WTC11 (cell line): ENCODE measurements around the gene TAF5L. TPM values are rescaled to one million over a fixed set of nuclear protein-coding genes. Genes with fewer than 3 reads are reported as not detected.
A peak's percentile ranks its signal among the peaks of the same experiment; 100 is the strongest.

ENCODE experiments used
- CREM ChIP-seq: sonication (generic); formaldehyde crosslinking; IDR thresholded peaks from 2 replicates; pipeline ENCODE4 v1.8.1; 2022; ENCODE audit warnings: mild to moderate bottlenecking, missing genetic modification reagents, moderate library complexity
- ETV6 ChIP-seq: sonication (generic); formaldehyde crosslinking; IDR thresholded peaks from 2 replicates; pipeline ENCODE4 v1.8.1; 2022; ENCODE audit warnings: mild to moderate bottlenecking, missing genetic modification reagents
- FOXP1 ChIP-seq: sonication (generic); formaldehyde crosslinking; IDR thresholded peaks from 2 replicates; pipeline ENCODE4 v1.8.0; 2022; ENCODE audit warnings: missing genetic modification reagents, mild to moderate bottlenecking, moderate library complexity, borderline replicate concordance
- NFYB ChIP-seq: sonication (generic); formaldehyde crosslinking; conservative IDR thresholded peaks from 2 replicates; pipeline ENCODE4 v1.8.0; 2022; ENCODE audit warnings: low read depth, missing genetic modification reagents
- NR1H2 ChIP-seq: sonication (generic); formaldehyde crosslinking; IDR thresholded peaks from 2 replicates; pipeline ENCODE4 v1.9.0; 2021; ENCODE audit warnings: mild to moderate bottlenecking, moderate library complexity, missing genetic modification reagents
- RELA ChIP-seq: sonication (generic); formaldehyde crosslinking; IDR thresholded peaks from 2 replicates; pipeline ENCODE4 v1.8.1; 2022; ENCODE audit warnings: missing genetic modification reagents, mild to moderate bottlenecking, borderline replicate concordance
- SP1 ChIP-seq: sonication (generic); formaldehyde crosslinking; conservative IDR thresholded peaks from 2 replicates; pipeline ENCODE4 v1.8.1; 2022; ENCODE audit warnings: missing genetic modification reagents
- TCF7 ChIP-seq: sonication (generic); formaldehyde crosslinking; IDR thresholded peaks from 2 replicates; pipeline ENCODE4 v1.8.0; 2022; ENCODE audit warnings: mild to moderate bottlenecking, low read depth, missing genetic modification reagents, moderate library complexity
- ZNF121 ChIP-seq: sonication (generic); formaldehyde crosslinking; IDR thresholded peaks from 2 replicates; pipeline ENCODE4 v1.8.0; 2023; ENCODE audit warnings: missing genetic modification reagents
- ZNF138 ChIP-seq: sonication (generic); formaldehyde crosslinking; conservative IDR thresholded peaks from 2 replicates; pipeline ENCODE4 v1.8.1; 2022; ENCODE audit warnings: mild to moderate bottlenecking, moderate library complexity, missing genetic modification reagents
- ZNF219 ChIP-seq: sonication (generic); formaldehyde crosslinking; IDR thresholded peaks from 2 replicates; pipeline ENCODE4 v1.8.0; 2023; ENCODE audit warnings: missing genetic modification reagents, mild to moderate bottlenecking, borderline replicate concordance
- total RNA-seq: library from RNA; stranded (reverse); gene quantifications from 3 replicates; pipeline ENCODE4 v1.2.3, GENCODE V29; 2021
- TF ChIP-seq, protein P1 (sequence below): sonication (generic); formaldehyde crosslinking; IDR thresholded peaks from 2 replicates; pipeline ENCODE4 v1.8.0; 2022; ENCODE audit warnings: mild to moderate bottlenecking, missing genetic modification reagents
- TF ChIP-seq, protein P2 (sequence below): sonication (generic); formaldehyde crosslinking; IDR thresholded peaks from 2 replicates; pipeline ENCODE4 v1.8.0; 2022; ENCODE audit warnings: mild to moderate bottlenecking, missing genetic modification reagents
- TF ChIP-seq, protein P3 (sequence below): sonication (generic); formaldehyde crosslinking; IDR thresholded peaks from 2 replicates; pipeline ENCODE4 v1.8.0; 2022; ENCODE audit warnings: mild to moderate bottlenecking, missing genetic modification reagents
- TF ChIP-seq, protein P4 (sequence below): sonication (generic); formaldehyde crosslinking; IDR thresholded peaks from 2 replicates; pipeline ENCODE4 v1.8.1; 2023; ENCODE audit warnings: mild to moderate bottlenecking, missing genetic modification reagents, borderline replicate concordance
- TF ChIP-seq, protein P5 (sequence below): sonication (generic); formaldehyde crosslinking; IDR thresholded peaks from 2 replicates; pipeline ENCODE4 v1.8.0; 2023; ENCODE audit warnings: missing genetic modification reagents
- TF ChIP-seq, protein P6 (sequence below): sonication (generic); formaldehyde crosslinking; IDR thresholded peaks from 2 replicates; pipeline ENCODE4 v1.8.0; 2023; ENCODE audit warnings: missing genetic modification reagents, mild to moderate bottlenecking, borderline replicate concordance

TAF5L gene
- total RNA-seq, 1 experiment from 2014 or later: 23.8 TPM

DNA sequence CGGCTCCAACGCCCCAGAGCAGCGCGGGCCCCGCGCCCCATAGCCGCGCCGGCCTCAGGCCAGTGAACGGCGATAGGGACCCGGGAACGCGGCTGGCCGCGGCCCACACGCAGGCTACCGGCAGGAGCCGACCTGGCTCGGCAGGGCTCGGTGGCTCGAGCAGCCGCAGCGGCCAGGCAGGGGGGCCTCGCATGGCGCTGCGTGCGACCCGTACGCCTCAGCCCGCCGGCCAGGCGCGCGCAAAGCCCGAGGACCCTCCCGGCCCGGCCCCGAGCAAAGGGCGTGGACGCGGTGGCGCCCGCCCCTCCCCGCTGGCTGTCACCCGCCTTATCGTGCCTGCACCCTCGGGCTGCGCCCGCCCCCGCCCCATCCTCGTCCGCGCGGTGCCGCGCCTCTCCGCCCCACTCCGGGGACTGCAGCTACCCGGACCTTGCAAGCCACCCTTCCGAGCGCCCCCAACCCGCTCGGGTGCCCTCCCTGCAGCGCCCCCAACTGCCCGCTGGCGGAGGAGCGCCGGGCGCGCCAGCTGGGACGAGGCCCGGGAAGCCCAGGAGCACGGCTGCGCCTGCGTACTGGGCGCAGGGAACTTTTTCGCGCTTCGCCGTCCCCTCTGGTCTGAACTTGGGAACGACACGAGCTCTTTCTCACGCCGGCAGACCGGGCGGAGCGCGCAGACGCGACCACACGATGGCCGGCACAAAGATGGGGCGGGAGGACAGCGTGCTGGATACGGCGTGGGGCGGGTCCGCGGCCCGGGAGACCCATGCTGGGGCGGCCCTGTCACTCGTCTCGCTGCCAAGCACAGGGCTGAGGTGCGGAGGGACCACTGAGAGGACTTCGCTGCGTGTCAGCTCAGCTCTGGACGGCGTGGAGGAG lies 67.2 kb downstream of the TAF5L start, which contains the start of gene ABCB10 (continued):
- TF ChIP-seq, protein P1, sequence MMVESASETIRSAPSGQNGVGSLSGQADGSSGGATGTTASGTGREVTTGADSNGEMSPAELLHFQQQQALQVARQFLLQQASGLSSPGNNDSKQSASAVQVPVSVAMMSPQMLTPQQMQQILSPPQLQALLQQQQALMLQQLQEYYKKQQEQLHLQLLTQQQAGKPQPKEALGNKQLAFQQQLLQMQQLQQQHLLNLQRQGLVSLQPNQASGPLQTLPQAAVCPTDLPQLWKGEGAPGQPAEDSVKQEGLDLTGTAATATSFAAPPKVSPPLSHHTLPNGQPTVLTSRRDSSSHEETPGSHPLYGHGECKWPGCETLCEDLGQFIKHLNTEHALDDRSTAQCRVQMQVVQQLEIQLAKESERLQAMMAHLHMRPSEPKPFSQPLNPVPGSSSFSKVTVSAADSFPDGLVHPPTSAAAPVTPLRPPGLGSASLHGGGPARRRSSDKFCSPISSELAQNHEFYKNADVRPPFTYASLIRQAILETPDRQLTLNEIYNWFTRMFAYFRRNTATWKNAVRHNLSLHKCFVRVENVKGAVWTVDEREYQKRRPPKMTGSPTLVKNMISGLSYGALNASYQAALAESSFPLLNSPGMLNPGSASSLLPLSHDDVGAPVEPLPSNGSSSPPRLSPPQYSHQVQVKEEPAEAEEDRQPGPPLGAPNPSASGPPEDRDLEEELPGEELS (CRISPR knock-in tag): peak; percentile 27
- TF ChIP-seq, protein P2, sequence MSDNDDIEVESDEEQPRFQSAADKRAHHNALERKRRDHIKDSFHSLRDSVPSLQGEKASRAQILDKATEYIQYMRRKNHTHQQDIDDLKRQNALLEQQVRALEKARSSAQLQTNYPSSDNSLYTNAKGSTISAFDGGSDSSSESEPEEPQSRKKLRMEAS: peak; percentile 96
- TF ChIP-seq NFYB (CRISPR knock-in tag): no peak
- TF ChIP-seq, protein P3, sequence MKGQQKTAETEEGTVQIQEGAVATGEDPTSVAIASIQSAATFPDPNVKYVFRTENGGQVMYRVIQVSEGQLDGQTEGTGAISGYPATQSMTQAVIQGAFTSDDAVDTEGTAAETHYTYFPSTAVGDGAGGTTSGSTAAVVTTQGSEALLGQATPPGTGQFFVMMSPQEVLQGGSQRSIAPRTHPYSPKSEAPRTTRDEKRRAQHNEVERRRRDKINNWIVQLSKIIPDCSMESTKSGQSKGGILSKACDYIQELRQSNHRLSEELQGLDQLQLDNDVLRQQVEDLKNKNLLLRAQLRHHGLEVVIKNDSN (CRISPR knock-in tag): peak; percentile 62; the same call in 1 of the 2 replicates
- TF ChIP-seq, protein P4, sequence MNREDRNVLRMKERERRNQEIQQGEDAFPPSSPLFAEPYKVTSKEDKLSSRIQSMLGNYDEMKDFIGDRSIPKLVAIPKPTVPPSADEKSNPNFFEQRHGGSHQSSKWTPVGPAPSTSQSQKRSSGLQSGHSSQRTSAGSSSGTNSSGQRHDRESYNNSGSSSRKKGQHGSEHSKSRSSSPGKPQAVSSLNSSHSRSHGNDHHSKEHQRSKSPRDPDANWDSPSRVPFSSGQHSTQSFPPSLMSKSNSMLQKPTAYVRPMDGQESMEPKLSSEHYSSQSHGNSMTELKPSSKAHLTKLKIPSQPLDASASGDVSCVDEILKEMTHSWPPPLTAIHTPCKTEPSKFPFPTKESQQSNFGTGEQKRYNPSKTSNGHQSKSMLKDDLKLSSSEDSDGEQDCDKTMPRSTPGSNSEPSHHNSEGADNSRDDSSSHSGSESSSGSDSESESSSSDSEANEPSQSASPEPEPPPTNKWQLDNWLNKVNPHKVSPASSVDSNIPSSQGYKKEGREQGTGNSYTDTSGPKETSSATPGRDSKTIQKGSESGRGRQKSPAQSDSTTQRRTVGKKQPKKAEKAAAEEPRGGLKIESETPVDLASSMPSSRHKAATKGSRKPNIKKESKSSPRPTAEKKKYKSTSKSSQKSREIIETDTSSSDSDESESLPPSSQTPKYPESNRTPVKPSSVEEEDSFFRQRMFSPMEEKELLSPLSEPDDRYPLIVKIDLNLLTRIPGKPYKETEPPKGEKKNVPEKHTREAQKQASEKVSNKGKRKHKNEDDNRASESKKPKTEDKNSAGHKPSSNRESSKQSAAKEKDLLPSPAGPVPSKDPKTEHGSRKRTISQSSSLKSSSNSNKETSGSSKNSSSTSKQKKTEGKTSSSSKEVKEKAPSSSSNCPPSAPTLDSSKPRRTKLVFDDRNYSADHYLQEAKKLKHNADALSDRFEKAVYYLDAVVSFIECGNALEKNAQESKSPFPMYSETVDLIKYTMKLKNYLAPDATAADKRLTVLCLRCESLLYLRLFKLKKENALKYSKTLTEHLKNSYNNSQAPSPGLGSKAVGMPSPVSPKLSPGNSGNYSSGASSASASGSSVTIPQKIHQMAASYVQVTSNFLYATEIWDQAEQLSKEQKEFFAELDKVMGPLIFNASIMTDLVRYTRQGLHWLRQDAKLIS: peak; percentile 56; the same call in 1 of the 2 replicates
- TF ChIP-seq NR1H2 (CRISPR knock-in tag): no peak
- peak; percentile 81; the same call in 1 of the 2 replicates for TF ChIP-seq FOXP1 (CRISPR knock-in tag)
- TF ChIP-seq SP1 (CRISPR knock-in tag): peak; percentile 72
- peak; percentile 92; the same call in 1 of the 2 replicates for TF ChIP-seq ETV6 (CRISPR knock-in tag)
- TF ChIP-seq, protein P5, sequence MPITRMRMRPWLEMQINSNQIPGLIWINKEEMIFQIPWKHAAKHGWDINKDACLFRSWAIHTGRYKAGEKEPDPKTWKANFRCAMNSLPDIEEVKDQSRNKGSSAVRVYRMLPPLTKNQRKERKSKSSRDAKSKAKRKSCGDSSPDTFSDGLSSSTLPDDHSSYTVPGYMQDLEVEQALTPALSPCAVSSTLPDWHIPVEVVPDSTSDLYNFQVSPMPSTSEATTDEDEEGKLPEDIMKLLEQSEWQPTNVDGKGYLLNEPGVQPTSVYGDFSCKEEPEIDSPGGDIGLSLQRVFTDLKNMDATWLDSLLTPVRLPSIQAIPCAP (CRISPR knock-in tag): no peak
- TF ChIP-seq TCF7: no peak
- no peak for TF ChIP-seq RELA (CRISPR knock-in tag)
- no peak; the same call in 1 of the 2 replicates for TF ChIP-seq CREM (CRISPR knock-in tag)
- TF ChIP-seq, protein P6, sequence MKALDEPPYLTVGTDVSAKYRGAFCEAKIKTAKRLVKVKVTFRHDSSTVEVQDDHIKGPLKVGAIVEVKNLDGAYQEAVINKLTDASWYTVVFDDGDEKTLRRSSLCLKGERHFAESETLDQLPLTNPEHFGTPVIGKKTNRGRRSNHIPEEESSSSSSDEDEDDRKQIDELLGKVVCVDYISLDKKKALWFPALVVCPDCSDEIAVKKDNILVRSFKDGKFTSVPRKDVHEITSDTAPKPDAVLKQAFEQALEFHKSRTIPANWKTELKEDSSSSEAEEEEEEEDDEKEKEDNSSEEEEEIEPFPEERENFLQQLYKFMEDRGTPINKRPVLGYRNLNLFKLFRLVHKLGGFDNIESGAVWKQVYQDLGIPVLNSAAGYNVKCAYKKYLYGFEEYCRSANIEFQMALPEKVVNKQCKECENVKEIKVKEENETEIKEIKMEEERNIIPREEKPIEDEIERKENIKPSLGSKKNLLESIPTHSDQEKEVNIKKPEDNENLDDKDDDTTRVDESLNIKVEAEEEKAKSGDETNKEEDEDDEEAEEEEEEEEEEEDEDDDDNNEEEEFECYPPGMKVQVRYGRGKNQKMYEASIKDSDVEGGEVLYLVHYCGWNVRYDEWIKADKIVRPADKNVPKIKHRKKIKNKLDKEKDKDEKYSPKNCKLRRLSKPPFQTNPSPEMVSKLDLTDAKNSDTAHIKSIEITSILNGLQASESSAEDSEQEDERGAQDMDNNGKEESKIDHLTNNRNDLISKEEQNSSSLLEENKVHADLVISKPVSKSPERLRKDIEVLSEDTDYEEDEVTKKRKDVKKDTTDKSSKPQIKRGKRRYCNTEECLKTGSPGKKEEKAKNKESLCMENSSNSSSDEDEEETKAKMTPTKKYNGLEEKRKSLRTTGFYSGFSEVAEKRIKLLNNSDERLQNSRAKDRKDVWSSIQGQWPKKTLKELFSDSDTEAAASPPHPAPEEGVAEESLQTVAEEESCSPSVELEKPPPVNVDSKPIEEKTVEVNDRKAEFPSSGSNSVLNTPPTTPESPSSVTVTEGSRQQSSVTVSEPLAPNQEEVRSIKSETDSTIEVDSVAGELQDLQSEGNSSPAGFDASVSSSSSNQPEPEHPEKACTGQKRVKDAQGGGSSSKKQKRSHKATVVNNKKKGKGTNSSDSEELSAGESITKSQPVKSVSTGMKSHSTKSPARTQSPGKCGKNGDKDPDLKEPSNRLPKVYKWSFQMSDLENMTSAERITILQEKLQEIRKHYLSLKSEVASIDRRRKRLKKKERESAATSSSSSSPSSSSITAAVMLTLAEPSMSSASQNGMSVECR: peak; percentile 91; the same call in 1 of the 2 replicates
- 0 out of 2 replicates have a peak, but pooled peaks have one; percentile 52 for TF ChIP-seq ZNF219 (CRISPR knock-in tag)
- TF ChIP-seq ZNF121 (CRISPR knock-in tag): no peak
- TF ChIP-seq ZNF138 (CRISPR knock-in tag): no peak
